Measurements from ENCODE around the gene RHOT2.
"Not testable (repeated sequence)": the region's sequence is repeated elsewhere in the genome, so short reads cannot be mapped to it uniquely, and the experiment has no call there.

The RHOT2 gene

GRCh38 chr16:704047-704446, 36.1 kb downstream of the RHOT2 start:
- H3K27ac Mint-ChIP-seq: no peak overlapping the region
- no peaks in the 10 kb centered on the region for H3K36me3 Mint-ChIP-seq
- ATAC-seq: no peak
- H3K9me3 Mint-ChIP-seq: no peaks in the 10 kb centered on the region
- H3K4me1 Mint-ChIP-seq: peaks cover 17% of the 10 kb centered on the region
- H3K4me3 Mint-ChIP-seq: no peak overlapping the region
- H3K27me3 Mint-ChIP-seq: peaks cover 72% of the 10 kb centered on the region

- Mint-ChIP-seq H3K4me3 (no peak overlapping the region), H3K4me1 (peaks cover 12% of the 10 kb centered on the region), H3K27ac (no peak overlapping the region), H3K9me3 (no peaks in the 10 kb centered on the region), H3K36me3 (no peaks in the 10 kb centered on the region), H3K27me3 (peaks cover 79% of the 10 kb centered on the region)
- no peak for ATAC-seq
These were observed 36.8 kb downstream of the RHOT2 start for GRCh38 chr16:704552-705380.

- no peak for ATAC-seq
- H3K9me3 Mint-ChIP-seq: no peaks in the 10 kb centered on the region
- H3K4me3 Mint-ChIP-seq: peak within 1 kb of the TSS; percentile 9
- peaks cover 12% of the 10 kb centered on the region for H3K4me1 Mint-ChIP-seq
- H3K36me3 Mint-ChIP-seq: no peaks in the 10 kb centered on the region
- no peak within 1 kb of the TSS for H3K27ac Mint-ChIP-seq
- H3K27me3 Mint-ChIP-seq: peaks cover 87% of the 10 kb centered on the region
These were observed 37.7 kb downstream of the RHOT2 start, which contains the start of gene FBXL16 for GRCh38 chr16:705431-706188. FBXL16 (minus strand) TSS chr16:705801; CDS start chr16:697405, 8,396 bp downstream.

- ATAC-seq: no peak
- peaks cover 12% of the 10 kb centered on the region for H3K4me1 Mint-ChIP-seq
- no peaks in the 10 kb centered on the region for H3K36me3 Mint-ChIP-seq
- H3K27ac Mint-ChIP-seq: no peak overlapping the region
- no peaks in the 10 kb centered on the region for H3K9me3 Mint-ChIP-seq
- H3K4me3 Mint-ChIP-seq: peak overlapping the region; percentile 9
- peaks cover 90% of the 10 kb centered on the region for H3K27me3 Mint-ChIP-seq
These were observed 38.5 kb downstream of the RHOT2 start for GRCh38 chr16:706189-707061.

GRCh38 chr16:707062-707538, 39.2 kb downstream of the RHOT2 start:
- H3K9me3 Mint-ChIP-seq: no peaks in the 10 kb centered on the region
- peaks cover 10% of the 10 kb centered on the region for H3K4me1 Mint-ChIP-seq
- H3K36me3 Mint-ChIP-seq: no peaks in the 10 kb centered on the region
- no peak for ATAC-seq
- H3K4me3 Mint-ChIP-seq: no peak overlapping the region
- peaks cover 85% of the 10 kb centered on the region for H3K27me3 Mint-ChIP-seq
- H3K27ac Mint-ChIP-seq: no peak overlapping the region

- Mint-ChIP-seq H3K4me3 (no peak overlapping the region), H3K27me3 (peaks cover 76% of the 10 kb centered on the region), H3K36me3 (no peaks in the 10 kb centered on the region), H3K4me1 (peaks cover 6% of the 10 kb centered on the region), H3K9me3 (no peaks in the 10 kb centered on the region), H3K27ac (no peak overlapping the region)
- ATAC-seq: no peak
These were observed 40.1 kb downstream of the RHOT2 start for GRCh38 chr16:708019-708418.

- Mint-ChIP-seq H3K27ac (no peak overlapping the region), H3K27me3 (peaks cover 70% of the 10 kb centered on the region), H3K4me3 (no peak overlapping the region), H3K36me3 (no peaks in the 10 kb centered on the region), H3K9me3 (no peaks in the 10 kb centered on the region), H3K4me1 (peaks cover 7% of the 10 kb centered on the region)
- no peak for ATAC-seq
These were observed 41.0 kb downstream of the RHOT2 start for GRCh38 chr16:708959-709358.

- Mint-ChIP-seq H3K27me3 (peaks cover 68% of the 10 kb centered on the region), H3K36me3 (no peaks in the 10 kb centered on the region), H3K27ac (no peak overlapping the region), H3K4me1 (peaks cover 14% of the 10 kb centered on the region), H3K4me3 (no peak overlapping the region), H3K9me3 (no peaks in the 10 kb centered on the region)
- no peak for ATAC-seq
These were observed 41.9 kb downstream of the RHOT2 start for GRCh38 chr16:709566-710499.

GRCh38 chr16:710500-711075, 42.7 kb downstream of the RHOT2 start:
- Mint-ChIP-seq H3K4me1 (peaks cover 14% of the 10 kb centered on the region), H3K36me3 (no peaks in the 10 kb centered on the region), H3K27ac (no peak overlapping the region), H3K9me3 (no peaks in the 10 kb centered on the region), H3K4me3 (no peak overlapping the region), H3K27me3 (peaks cover 68% of the 10 kb centered on the region)
- no peak for ATAC-seq

GRCh38 chr16:711084-711483, 43.2 kb downstream of the RHOT2 start:
- H3K9me3 Mint-ChIP-seq: no peaks in the 10 kb centered on the region
- no peak overlapping the region for H3K27ac Mint-ChIP-seq
- H3K36me3 Mint-ChIP-seq: no peaks in the 10 kb centered on the region
- peaks cover 16% of the 10 kb centered on the region for H3K4me1 Mint-ChIP-seq
- peaks cover 68% of the 10 kb centered on the region for H3K27me3 Mint-ChIP-seq
- H3K4me3 Mint-ChIP-seq: no peak overlapping the region
- no peak for ATAC-seq

- Mint-ChIP-seq H3K4me1 (peaks cover 16% of the 10 kb centered on the region), H3K27me3 (peaks cover 68% of the 10 kb centered on the region), H3K9me3 (no peaks in the 10 kb centered on the region), H3K36me3 (no peaks in the 10 kb centered on the region), H3K4me3 (no peak overlapping the region), H3K27ac (no peak overlapping the region)
- peak; percentile 72 for ATAC-seq
These were observed 43.8 kb downstream of the RHOT2 start for GRCh38 chr16:711548-712320.

GRCh38 chr16:712740-713250, 44.9 kb downstream of the RHOT2 start:
- ATAC-seq: not testable (repeated sequence)

GRCh38 chr16:714079-714478, 46.1 kb downstream of the RHOT2 start:
- no peak for ATAC-seq

More at GRCh38 chr16:712740-713250, 44.9 kb downstream of the RHOT2 start:
- H3K27ac Mint-ChIP-seq, H3K4me3 Mint-ChIP-seq, H3K36me3 Mint-ChIP-seq, H3K9me3 Mint-ChIP-seq: not testable (repeated sequence)
- H3K4me1 Mint-ChIP-seq: peaks cover 16% of the 10 kb centered on the region
- H3K27me3 Mint-ChIP-seq: peaks cover 58% of the 10 kb centered on the region

More at GRCh38 chr16:714079-714478, 46.1 kb downstream of the RHOT2 start:
- H3K27me3 Mint-ChIP-seq: peaks cover 46% of the 10 kb centered on the region
- peaks cover 19% of the 10 kb centered on the region for H3K4me1 Mint-ChIP-seq
- H3K9me3 Mint-ChIP-seq: no peaks in the 10 kb centered on the region
- no peak overlapping the region for H3K4me3 Mint-ChIP-seq
- no peak overlapping the region for H3K27ac Mint-ChIP-seq
- no peaks in the 10 kb centered on the region for H3K36me3 Mint-ChIP-seq
